Fibroblast of villous mesenchyme (primary cell): ENCODE measurements around the gene STAC. TPM values are rescaled to one million over a fixed set of nuclear protein-coding genes. Genes with fewer than 3 reads are reported as not detected.

Experiments
- DNase-seq: peaks from one replicate; pipeline ENCODE4 v3.0.0-alpha.2; 2010; ENCODE audit warnings: low read depth
- H3K4me3 ChIP-seq: 2 replicates; pipeline ENCODE4 v1.5.1; 2011; ENCODE audit warnings: low read depth, mild to moderate bottlenecking, low read length
- total RNA-seq: library from RNA; depleted of rRNA; stranded (reverse); fragments of >200 nt; gene quantifications from 2 replicates; pipeline ENCODE4 v1.2.3, GENCODE V29; 2012
- TF ChIP-seq, protein P1 (sequence below): IDR thresholded peaks from 2 replicates; pipeline ENCODE4 v1.5.1; 2012; ENCODE audit warnings: low read depth, mild to moderate bottlenecking, low read length; ENCODE audit not compliant: insufficient read depth

The STAC gene
- total RNA-seq, 1 donor = 0.43 TPM

DNA sequence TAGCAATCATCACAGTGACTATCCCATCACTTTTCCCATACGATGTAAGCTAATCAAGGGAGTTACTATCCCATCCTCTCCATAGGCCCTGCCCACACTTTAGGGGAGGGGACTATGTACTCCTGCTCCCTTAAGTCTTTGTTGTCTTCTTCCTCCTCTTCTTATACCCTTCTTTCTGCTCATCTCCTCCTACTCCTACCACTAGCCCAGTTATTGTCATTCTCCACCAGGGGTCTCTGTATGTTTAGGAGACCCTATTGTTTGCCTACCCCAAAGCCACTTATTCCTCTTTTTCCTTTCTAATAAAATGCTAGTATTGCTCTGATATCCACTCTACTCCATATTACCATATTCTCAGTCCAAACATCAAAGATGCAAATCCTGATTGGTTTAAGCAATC lies 27.8 kb downstream of the STAC start:
- no peak for DNase-seq
- TF ChIP-seq, protein P1, sequence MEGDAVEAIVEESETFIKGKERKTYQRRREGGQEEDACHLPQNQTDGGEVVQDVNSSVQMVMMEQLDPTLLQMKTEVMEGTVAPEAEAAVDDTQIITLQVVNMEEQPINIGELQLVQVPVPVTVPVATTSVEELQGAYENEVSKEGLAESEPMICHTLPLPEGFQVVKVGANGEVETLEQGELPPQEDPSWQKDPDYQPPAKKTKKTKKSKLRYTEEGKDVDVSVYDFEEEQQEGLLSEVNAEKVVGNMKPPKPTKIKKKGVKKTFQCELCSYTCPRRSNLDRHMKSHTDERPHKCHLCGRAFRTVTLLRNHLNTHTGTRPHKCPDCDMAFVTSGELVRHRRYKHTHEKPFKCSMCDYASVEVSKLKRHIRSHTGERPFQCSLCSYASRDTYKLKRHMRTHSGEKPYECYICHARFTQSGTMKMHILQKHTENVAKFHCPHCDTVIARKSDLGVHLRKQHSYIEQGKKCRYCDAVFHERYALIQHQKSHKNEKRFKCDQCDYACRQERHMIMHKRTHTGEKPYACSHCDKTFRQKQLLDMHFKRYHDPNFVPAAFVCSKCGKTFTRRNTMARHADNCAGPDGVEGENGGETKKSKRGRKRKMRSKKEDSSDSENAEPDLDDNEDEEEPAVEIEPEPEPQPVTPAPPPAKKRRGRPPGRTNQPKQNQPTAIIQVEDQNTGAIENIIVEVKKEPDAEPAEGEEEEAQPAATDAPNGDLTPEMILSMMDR = peak; percentile 37
- no peak overlapping the region for H3K4me3 ChIP-seq

DNA sequence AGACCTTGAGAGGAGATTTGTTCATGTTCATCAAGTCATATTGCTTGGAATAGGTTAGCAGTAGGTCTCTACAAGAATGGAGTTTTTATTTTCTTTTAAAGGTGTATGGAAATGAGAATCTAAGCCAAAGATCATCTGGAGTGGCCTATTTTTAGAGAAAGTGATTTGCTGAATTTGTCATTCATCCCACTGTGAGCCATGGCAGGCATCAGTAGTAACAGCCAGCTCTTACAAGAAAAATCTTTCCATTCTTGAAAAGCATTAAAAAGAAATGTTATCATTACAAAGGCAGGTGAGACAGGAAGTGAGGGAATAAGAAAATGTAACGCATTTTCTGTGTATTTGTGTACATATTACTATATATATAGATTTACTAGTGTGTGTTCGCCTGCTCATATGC lies 29.6 kb downstream of the STAC start:
- H3K4me3 ChIP-seq = no peak overlapping the region
- DNase-seq = no peak
- TF ChIP-seq, protein P1 = no peak

DNA sequence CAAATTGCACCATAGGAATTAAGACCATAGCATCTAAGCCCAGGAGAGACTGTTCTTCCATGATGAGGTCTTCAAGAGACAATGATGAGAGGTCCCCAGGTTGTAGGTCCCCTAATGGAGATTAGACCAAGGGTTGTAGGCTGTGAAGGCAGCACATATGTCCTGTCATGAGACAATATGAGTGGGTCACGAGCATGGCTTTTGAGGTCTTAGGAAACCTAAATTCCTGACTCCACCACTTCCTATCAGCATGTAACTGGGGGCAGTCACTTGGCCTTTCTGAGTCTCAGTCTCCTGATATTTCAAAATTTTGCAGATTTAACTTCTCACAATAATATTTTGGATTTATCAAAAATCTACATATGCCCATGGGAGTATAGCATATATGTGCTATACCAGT lies 31.3 kb downstream of the STAC start:
- H3K4me3 ChIP-seq = no peak overlapping the region
- no peak for DNase-seq
- TF ChIP-seq, protein P1 = no peak

DNA sequence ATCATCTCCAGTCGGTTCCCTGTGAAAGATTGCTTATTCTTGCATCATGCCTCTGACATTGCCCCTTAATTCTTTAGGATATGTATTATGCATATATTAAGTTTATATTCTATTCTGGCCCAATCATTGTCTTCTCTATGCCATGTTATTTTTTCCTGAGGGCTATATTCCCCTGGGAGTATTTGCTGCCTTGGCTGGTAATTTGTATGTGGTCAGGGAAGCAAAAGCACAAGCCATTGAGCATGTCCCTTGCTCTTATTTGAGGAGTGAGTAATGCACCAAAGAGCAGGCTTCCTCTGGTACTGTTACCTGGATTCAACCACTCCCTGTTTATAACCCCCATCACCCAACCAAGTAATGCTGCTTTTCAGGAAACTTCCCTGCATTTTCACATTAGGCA lies 36.3 kb downstream of the STAC start:
- DNase-seq = no peak
- H3K4me3 ChIP-seq = no peak overlapping the region

DNA sequence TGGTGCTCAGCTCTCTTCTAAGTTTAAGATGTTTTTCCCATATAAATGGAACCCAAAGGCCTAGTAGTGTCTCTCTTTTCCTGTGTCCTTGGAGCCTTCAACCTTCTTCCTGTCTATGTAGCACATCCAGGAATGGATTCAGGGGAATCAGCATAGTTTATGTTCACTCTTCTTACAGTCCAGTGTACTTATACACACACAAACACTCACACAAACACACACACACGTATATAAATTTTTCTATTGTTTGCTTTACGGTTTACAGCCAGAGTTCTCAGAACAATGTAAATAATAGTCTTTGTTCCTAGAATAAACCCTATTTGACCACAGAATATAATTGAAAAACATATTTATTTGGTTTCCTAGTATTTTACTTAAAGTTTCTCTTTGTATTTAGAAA lies 36.9 kb downstream of the STAC start:
- TF ChIP-seq, protein P1 = no peak
- no peak overlapping the region for H3K4me3 ChIP-seq
- no peak for DNase-seq

More for the DNA sequence above, 36.3 kb downstream of the STAC start:
- TF ChIP-seq, protein P1 = no peak

DNA sequence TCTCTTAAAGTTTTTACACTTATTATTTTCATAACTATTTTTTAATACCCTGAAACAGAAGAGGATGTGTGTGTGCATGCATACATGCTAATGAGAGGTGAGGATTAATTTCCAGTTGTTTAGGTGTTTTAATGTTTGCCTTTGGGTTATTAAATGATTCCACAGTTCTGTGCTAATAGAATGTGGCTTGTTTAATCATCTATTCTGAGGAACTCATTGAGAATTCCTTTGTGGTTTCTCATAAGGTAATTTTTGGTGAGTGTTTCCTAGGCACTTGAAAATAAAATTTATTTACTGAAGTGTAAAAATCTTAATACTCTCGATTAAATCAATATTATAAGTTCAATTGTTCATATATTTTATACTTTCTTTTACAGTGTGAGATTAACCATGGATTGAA lies 38.0 kb downstream of the STAC start:
- TF ChIP-seq, protein P1 = no peak
- DNase-seq = no peak
- H3K4me3 ChIP-seq = no peak overlapping the region

DNA sequence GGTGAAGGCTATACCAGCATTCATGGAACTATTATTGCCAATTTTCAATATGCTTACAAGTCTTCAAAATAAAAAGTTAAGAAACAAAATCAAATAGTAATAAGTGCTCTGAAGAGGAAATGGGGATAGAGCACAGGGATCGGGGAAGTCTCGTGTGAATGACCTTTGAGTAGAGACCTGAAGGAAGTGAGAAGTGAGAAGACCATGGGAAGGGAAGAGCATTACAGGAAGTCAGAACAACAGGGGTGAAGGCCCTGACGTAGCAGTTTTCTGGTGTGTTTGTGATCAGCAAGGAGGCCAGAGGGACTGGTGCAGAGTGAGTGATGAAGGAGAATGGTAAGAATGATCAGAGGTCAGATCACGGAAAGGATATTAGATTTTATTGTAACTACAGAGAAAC lies 48.1 kb downstream of the STAC start:
- TF ChIP-seq, protein P1 = no peak
- no peak for DNase-seq
- no peak overlapping the region for H3K4me3 ChIP-seq
